Measurements from ENCODE around the gene NUDCD2. TPM values are rescaled to one million over a fixed set of nuclear protein-coding genes. Genes with fewer than 3 reads are reported as not detected.

Gene NUDCD2
- total RNA-seq, 2 experiments from 2014 or later, result 30.0 to 67.6 TPM

DNA sequence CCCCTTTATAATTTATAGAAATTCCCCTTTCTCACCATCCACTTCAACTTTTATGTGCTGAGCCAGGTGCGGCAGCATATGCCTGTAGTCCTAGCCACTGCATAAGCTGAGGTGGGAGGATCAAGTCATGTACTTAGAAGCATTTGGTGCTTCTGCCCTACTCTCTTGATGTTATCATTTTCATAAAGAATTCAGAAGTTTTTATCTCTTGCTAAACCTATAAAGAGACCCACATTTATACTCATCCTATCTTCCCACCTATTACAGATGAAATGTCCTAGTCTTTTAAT is 19.0 kb upstream of the NUDCD2 start:
- Histone ChIP-seq H2AFZ (ENCODE audit: low read length) (no peak overlapping the region), H3K4me1 (ENCODE audit: insufficient read depth, low read length, poor library complexity, severe bottlenecking) (no peaks in the 10 kb centered on the region), H4K20me1 (ENCODE audit: insufficient read depth, low read length) (no peaks in the 10 kb centered on the region), H3K27ac (ENCODE audit: low read depth, low read length, poor library complexity, severe bottlenecking) (no peak overlapping the region), H3K9me3 (ENCODE audit: low read length) (no peaks in the 10 kb centered on the region), H3K9me2 (ENCODE audit: insufficient read depth, low read length) (no peaks in the 10 kb centered on the region), H3K4me3 (ENCODE audit: low read depth, low read length, poor library complexity, severe bottlenecking) (no peak overlapping the region), H3K36me3 (ENCODE audit: insufficient read depth, low read length) (peaks cover 99% of the 10 kb centered on the region), H3K4me2 (ENCODE audit: low read length) (no peak overlapping the region), H3K79me2 (ENCODE audit: insufficient read depth, low read depth, low read length) (no peaks in the 10 kb centered on the region)
- no TSS peak for BruUV-seq (replicated peaks)
- no peak for DNase-seq (ENCODE audit: low spot score)
- intact Hi-C loops (cut with micrococcal nuclease; ENCODE audit: unreplicated experiment), result no loop called here
- ChIA-PET POLR2A (interaction anchor here (0.8 to 3.2 kb wide), 4 partner anchors 9 to 23 kb away, joined by 3 to 16 read pairs (median 8); partner anchors contain the start of genes HMMR and NUDCD2), CTCF (ENCODE audit: unreplicated experiment) (no interaction called here)
- no peak for TF ChIP-seq CTCF (conservative IDR thresholded peaks at IDR 0.05; ENCODE audit: low read length)
- TF ChIP-seq EZH2phosphoT487 (IDR thresholded peaks at IDR 0.05; ENCODE audit: borderline replicate concordance, low read depth, low read length), result no peak

DNA sequence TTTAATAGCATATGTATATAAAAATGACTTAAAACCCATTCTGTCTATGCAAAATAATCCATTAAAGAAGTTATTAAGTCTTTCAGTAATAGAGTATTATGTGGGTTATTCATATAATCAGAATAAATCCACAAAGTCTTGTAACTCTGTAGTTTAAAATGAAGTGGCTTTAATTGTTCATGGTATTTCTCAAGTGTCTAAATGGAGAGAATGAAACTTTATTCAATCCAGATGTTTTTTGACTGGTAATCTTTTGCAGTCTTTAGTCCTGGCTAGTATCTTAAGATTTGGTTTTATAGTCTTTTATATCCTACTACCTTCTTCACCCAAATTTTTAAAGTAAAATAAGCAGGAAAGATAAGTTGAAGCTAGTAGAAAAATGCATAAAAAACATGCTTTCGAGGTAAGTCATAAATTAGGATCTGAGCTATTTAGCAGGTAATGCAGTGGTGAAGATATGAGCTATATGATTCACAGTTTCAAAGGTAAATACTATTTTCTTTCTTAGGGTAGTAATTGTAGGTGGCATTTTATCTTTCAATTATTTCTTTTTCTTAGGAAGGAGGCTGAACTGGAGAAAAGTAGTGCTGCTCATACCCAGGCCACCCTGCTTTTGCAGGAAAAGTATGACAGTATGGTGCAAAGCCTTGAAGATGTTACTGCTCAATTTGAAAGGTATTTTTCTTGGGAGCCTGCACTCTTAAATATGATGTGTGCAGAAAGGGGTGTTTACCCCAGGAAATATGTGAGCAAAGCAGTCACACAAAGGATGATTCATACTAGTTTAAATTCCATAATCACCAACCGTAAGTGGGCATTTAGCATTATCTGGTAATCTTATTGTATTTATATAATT is 18.5 kb upstream of the NUDCD2 start:
- Histone ChIP-seq H3K36me3 (ENCODE audit: insufficient read depth, low read length) (peaks cover 99% of the 10 kb centered on the region), H3K9me3 (ENCODE audit: low read length) (no peaks in the 10 kb centered on the region), H3K27ac (ENCODE audit: low read depth, low read length, poor library complexity, severe bottlenecking) (no peak overlapping the region), H3K9me2 (ENCODE audit: insufficient read depth, low read length) (no peaks in the 10 kb centered on the region), H4K20me1 (ENCODE audit: insufficient read depth, low read length) (no peaks in the 10 kb centered on the region), H3K4me1 (ENCODE audit: insufficient read depth, low read length, poor library complexity, severe bottlenecking) (no peaks in the 10 kb centered on the region), H3K79me2 (ENCODE audit: insufficient read depth, low read depth, low read length) (no peaks in the 10 kb centered on the region), H3K4me2 (ENCODE audit: low read length) (no peak overlapping the region), H2AFZ (ENCODE audit: low read length) (no peak overlapping the region), H3K4me3 (ENCODE audit: low read depth, low read length, poor library complexity, severe bottlenecking) (no peak overlapping the region)
- CTCF ChIA-PET (ENCODE audit: unreplicated experiment), result no interaction called here
- intact Hi-C loops (cut with micrococcal nuclease; ENCODE audit: unreplicated experiment), result no loop called here
- POLR2A ChIA-PET, result interaction anchor here (1.1 to 3.2 kb wide), 4 partner anchors 9 to 18 kb away, joined by 3 to 16 read pairs (median 9); partner anchors contain the start of genes HMMR and NUDCD2
- TF ChIP-seq EZH2phosphoT487 (IDR thresholded peaks at IDR 0.05; ENCODE audit: borderline replicate concordance, low read depth, low read length), result no peak
- TF ChIP-seq CTCF (conservative IDR thresholded peaks at IDR 0.05; ENCODE audit: low read length), result no peak
- no TSS peak for BruUV-seq (replicated peaks)
- no peak for DNase-seq (ENCODE audit: low spot score)

DNA sequence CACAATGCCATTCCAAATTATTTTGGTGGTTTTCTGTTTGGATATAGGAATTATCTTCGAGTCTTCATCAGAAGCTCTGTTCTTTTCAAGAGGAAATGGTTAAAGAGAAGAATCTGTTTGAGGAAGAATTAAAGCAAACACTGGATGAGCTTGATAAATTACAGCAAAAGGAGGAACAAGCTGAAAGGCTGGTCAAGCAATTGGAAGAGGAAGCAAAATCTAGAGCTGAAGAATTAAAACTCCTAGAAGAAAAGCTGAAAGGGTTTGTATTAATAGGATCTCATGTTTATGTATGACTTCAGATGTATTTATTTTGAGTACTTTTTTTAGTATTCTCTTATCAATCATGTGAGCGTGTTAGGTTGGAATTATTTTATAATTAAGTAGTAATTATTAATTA is 15.5 kb upstream of the NUDCD2 start:
- peaks cover 99% of the 10 kb centered on the region for H3K36me3 ChIP-seq (ENCODE audit: insufficient read depth, low read length)
- H3K79me2 ChIP-seq (ENCODE audit: insufficient read depth, low read depth, low read length), result no peaks in the 10 kb centered on the region
- POLR2A ChIA-PET, result interaction anchor here (0.6 to 3.4 kb wide), 5 partner anchors 8 to 61 kb away, joined by 3 to 21 read pairs (median 5); no protein-coding TSS in a partner anchor
- TF ChIP-seq CTCF (conservative IDR thresholded peaks at IDR 0.05; ENCODE audit: low read length) (no peak), EZH2phosphoT487 (IDR thresholded peaks at IDR 0.05; ENCODE audit: borderline replicate concordance, low read depth, low read length) (no peak)
- no peaks in the 10 kb centered on the region for H3K9me3 ChIP-seq (ENCODE audit: low read length)
- no peaks in the 10 kb centered on the region for H3K4me1 ChIP-seq (ENCODE audit: insufficient read depth, low read length, poor library complexity, severe bottlenecking)
- no peaks in the 10 kb centered on the region for H3K9me2 ChIP-seq (ENCODE audit: insufficient read depth, low read length)
- H4K20me1 ChIP-seq (ENCODE audit: insufficient read depth, low read length), result no peaks in the 10 kb centered on the region
- no TSS peak for BruUV-seq (replicated peaks)
- intact Hi-C loops (cut with micrococcal nuclease; ENCODE audit: unreplicated experiment), result no loop called here
- H3K27ac ChIP-seq (ENCODE audit: low read depth, low read length, poor library complexity, severe bottlenecking), result no peak overlapping the region
- H3K4me2 ChIP-seq (ENCODE audit: low read length), result no peak overlapping the region
- no peak overlapping the region for H3K4me3 ChIP-seq (ENCODE audit: low read depth, low read length, poor library complexity, severe bottlenecking)
- CTCF ChIA-PET (ENCODE audit: unreplicated experiment), result interaction anchor here (0.6 kb wide), 2 partner anchors 14 to 83 kb away, joined by 3 read pairs; no protein-coding TSS in a partner anchor
- H2AFZ ChIP-seq (ENCODE audit: low read length), result no peak overlapping the region
- DNase-seq (ENCODE audit: low spot score), result no peak
